GM18502 (cell line): ENCODE data around the gene ENTREP1.

Experiments
- ATAC-seq: cut with Tn5 transposase; IDR thresholded peaks from one replicate; pipeline ENCODE4 v1.9.1; 2021; ENCODE audit warnings: mild to moderate bottlenecking; ENCODE audit not compliant: unreplicated experiment, poor library complexity

ENTREP1 gene

GRCh38 chr9:69317894-69318293 is 7.1 kb upstream of the ENTREP1 start:
- peak; percentile 87 for ATAC-seq

- ATAC-seq: no peak
These were observed 5.5 kb upstream of the ENTREP1 start for GRCh38 chr9:69319324-69320025.

- ATAC-seq: no peak
These were observed 2.8 kb upstream of the ENTREP1 start for GRCh38 chr9:69322256-69322655.

- no peak for ATAC-seq
These were observed 1.2 kb upstream of the ENTREP1 start for GRCh38 chr9:69323861-69324260.

- ATAC-seq: no peak
These were observed 596 bp downstream of the ENTREP1 start for GRCh38 chr9:69325409-69326212.

- ATAC-seq: no peak
These were observed 1.2 kb downstream of the ENTREP1 start for GRCh38 chr9:69326261-69326660.

GRCh38 chr9:69330580-69330979 is 5.6 kb downstream of the ENTREP1 start:
- ATAC-seq: no peak

- ATAC-seq: no peak
These were observed 6.4 kb downstream of the ENTREP1 start for GRCh38 chr9:69331444-69331843.

GRCh38 chr9:69332067-69332685 is 7.2 kb downstream of the ENTREP1 start:
- ATAC-seq: no peak

GRCh38 chr9:69333716-69334115 is 8.7 kb downstream of the ENTREP1 start:
- ATAC-seq: no peak

- no peak for ATAC-seq
These were observed 9.3 kb downstream of the ENTREP1 start for GRCh38 chr9:69334317-69334716.

GRCh38 chr9:69339620-69340019 is 14.6 kb downstream of the ENTREP1 start:
- ATAC-seq: no peak

GRCh38 chr9:69340631-69341030 is 15.6 kb downstream of the ENTREP1 start:
- no peak for ATAC-seq

- no peak for ATAC-seq
These were observed 17.8 kb downstream of the ENTREP1 start for GRCh38 chr9:69342769-69343168.

- ATAC-seq: no peak
These were observed 19.4 kb downstream of the ENTREP1 start for GRCh38 chr9:69344459-69344858.

GRCh38 chr9:69346596-69347390 is 21.8 kb downstream of the ENTREP1 start:
- no peak for ATAC-seq

GRCh38 chr9:69347607-69348006 is 22.6 kb downstream of the ENTREP1 start:
- ATAC-seq: no peak

GRCh38 chr9:69351227-69351626 is 26.2 kb downstream of the ENTREP1 start:
- ATAC-seq: no peak

- ATAC-seq: no peak
These were observed 30.2 kb downstream of the ENTREP1 start for GRCh38 chr9:69355232-69355631.

- no peak for ATAC-seq
These were observed 32.2 kb downstream of the ENTREP1 start for GRCh38 chr9:69357030-69357775.
